GM12875 (cell line): ENCODE data around the gene MUC2.

Experiments
- H3K4me3 ChIP-seq: one replicate; pipeline ENCODE4 v1.5.1; 2011; ENCODE audit warnings: low read depth, low read length, control low read depth
- TF ChIP-seq, protein P1 (sequence below): IDR thresholded peaks from 2 replicates; pipeline ENCODE4 v1.5.1; 2011; ENCODE audit warnings: low read depth, mild to moderate bottlenecking, control low read depth, inconsistent platforms, low read length, moderate library complexity, borderline replicate concordance; ENCODE audit not compliant: insufficient read depth

The MUC2 gene

DNA sequence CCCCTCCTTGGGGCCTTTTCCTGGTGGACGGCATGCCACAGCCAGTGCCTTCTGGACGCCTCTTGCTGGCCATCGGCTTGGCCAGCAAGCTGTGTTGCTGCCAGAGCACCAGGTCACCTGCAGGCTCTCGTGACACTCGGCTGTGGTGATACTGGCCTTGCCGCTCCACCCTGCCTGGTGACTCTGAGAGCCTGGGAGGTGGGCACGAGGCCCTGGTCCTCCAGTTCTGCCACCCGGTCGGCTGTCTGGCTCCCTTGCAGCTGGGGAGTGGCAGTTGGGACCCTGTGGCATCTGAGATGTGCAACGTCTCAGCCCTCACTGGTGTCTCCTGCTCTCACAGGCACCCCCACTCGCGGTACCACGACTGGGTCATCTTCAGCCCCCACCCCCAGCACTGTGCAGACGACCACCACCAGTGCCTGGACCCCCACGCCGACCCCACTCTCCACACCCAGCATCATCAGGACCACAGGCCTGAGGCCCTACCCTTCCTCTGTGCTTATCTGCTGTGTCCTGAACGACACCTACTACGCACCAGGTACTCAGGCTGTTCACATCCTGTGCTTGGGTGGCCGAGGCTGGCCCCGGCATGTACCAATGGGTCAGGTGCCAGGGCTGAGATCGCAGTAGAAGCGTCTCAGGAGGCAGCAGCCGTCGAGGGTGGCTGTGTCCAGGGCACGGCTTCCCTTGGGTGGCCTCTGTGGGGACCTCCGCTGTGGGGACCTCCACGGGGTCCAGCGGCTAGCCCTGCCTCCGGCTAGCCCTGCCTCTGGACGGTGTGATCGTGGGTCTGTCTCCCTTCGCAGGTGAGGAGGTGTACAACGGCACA lies 26.0 kb downstream of the MUC2 start:
- TF ChIP-seq, protein P1, sequence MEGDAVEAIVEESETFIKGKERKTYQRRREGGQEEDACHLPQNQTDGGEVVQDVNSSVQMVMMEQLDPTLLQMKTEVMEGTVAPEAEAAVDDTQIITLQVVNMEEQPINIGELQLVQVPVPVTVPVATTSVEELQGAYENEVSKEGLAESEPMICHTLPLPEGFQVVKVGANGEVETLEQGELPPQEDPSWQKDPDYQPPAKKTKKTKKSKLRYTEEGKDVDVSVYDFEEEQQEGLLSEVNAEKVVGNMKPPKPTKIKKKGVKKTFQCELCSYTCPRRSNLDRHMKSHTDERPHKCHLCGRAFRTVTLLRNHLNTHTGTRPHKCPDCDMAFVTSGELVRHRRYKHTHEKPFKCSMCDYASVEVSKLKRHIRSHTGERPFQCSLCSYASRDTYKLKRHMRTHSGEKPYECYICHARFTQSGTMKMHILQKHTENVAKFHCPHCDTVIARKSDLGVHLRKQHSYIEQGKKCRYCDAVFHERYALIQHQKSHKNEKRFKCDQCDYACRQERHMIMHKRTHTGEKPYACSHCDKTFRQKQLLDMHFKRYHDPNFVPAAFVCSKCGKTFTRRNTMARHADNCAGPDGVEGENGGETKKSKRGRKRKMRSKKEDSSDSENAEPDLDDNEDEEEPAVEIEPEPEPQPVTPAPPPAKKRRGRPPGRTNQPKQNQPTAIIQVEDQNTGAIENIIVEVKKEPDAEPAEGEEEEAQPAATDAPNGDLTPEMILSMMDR: no peak

DNA sequence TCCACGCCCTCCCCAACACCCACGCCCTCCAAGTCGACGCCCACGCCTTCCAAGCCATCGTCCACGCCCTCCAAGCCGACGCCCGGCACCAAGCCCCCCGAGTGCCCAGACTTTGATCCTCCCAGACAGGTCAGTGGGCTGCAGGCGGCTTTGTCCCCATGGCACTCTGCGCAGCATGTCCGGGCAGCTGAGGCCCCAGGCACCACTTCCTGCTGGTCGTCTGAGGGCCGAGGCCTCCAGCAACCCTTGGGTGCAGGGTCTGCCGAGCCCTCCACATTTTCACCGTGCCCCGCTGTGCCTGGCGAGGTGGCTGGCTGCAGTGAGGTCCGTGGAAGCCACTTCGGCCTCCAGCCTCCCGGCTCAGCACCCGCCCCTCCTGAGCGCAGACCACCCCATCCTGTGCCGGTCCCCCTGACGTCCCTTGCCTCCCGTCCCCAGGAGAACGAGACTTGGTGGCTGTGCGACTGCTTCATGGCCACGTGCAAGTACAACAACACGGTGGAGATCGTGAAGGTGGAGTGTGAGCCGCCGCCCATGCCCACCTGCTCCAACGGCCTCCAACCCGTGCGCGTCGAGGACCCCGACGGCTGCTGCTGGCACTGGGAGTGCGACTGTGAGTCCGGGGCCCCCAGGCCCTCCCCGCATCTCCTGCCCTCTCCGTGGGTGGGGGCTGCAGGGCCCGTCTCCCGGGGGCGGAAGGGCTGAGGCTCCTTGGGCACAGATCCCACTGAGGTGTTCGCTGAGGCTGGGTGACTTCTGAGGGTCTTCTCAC lies 26.8 kb downstream of the MUC2 start:
- no peak overlapping the region for H3K4me3 ChIP-seq
- TF ChIP-seq, protein P1: no peak

More for the DNA sequence above, 26.0 kb downstream of the MUC2 start:
- no peak overlapping the region for H3K4me3 ChIP-seq

DNA sequence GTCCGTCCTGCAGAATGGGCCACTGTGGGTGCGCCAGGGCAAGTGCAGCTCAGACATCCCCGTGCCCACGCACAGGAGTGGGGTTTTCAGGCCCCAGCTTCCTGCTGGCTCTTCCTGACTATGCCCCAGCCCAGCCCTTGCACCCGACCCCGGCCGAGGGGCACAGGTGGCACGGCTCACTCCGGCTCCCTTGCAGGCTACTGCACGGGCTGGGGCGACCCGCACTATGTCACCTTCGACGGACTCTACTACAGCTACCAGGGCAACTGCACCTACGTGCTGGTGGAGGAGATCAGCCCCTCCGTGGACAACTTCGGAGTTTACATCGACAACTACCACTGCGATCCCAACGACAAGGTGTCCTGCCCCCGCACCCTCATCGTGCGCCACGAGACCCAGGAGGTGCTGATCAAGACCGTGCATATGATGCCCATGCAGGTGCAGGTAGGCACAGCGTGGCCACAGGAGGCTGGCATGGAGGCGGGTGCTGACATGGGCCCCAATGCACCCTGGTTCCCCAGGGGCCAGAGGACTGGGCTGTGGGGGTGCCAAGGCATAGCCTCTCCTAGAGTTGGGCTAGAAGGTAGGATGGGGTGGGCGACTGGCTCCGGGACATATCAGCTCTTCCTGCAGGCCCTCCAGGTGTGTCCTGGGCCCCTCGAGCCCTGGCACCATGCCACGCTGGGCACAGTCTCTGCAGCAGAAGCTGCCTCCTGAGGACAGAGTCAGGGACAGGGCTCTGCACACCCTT lies 27.7 kb downstream of the MUC2 start:
- TF ChIP-seq, protein P1: no peak
- H3K4me3 ChIP-seq: no peak overlapping the region

DNA sequence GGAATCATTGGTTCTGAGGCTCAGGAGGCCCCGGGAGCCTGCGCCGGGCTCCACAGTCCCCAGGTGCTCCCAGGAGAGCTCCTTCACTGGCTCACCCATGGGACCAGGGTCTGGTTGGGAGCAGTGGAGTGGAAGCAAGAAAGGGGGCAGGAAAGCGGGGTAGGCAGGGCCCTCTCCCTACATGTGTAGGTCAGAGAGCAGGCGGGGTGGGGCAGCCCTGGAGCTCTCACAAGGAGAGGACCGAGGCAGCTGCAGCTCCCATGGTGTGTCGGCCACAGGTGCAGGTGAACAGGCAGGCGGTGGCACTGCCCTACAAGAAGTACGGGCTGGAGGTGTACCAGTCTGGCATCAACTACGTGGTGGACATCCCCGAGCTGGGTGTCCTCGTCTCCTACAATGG lies 28.3 kb downstream of the MUC2 start:
- no peak overlapping the region for H3K4me3 ChIP-seq
- TF ChIP-seq, protein P1: no peak

DNA sequence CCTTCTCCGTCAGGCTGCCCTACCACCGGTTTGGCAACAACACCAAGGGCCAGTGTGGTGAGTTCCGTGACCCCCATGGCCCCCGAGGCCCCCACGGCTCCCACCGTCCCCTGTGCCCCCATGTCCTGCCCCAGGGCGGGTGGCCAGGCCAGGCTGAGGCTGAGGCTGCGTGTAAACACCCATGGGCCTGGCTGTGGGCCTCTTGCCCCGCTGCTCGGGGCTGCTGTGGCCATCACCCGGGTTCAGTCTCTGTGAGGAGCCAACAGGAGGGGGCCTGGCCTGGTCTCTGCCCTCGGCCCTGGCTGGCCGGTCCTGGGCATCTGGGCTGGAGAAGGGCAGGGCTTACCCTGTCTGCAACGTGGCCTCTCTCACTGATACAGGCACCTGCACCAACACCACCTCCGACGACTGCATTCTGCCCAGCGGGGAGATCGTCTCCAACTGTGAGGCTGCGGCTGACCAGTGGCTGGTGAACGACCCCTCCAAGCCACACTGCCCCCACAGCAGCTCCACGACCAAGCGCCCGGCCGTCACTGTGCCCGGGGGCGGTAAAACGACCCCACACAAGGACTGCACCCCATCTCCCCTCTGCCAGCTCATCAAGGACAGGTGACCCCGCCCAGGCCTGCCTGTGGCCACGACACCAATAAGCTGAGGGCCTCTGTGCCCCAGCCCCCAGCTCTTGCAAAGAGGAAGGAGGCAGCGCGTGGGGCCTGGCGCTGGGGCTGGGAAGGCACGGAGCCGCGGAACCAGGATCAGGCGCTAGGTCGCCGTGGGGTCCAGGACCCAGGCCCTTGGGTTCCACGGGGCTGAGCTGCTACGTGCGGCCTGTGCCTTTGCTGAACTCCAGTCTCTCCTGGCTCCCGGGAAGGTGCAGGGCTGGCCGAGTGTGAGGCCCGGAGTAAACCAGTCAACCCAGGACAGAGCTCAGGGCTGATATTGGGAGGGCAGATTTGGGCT lies 29.0 kb downstream of the MUC2 start:
- TF ChIP-seq, protein P1: no peak
- H3K4me3 ChIP-seq: no peak overlapping the region

DNA sequence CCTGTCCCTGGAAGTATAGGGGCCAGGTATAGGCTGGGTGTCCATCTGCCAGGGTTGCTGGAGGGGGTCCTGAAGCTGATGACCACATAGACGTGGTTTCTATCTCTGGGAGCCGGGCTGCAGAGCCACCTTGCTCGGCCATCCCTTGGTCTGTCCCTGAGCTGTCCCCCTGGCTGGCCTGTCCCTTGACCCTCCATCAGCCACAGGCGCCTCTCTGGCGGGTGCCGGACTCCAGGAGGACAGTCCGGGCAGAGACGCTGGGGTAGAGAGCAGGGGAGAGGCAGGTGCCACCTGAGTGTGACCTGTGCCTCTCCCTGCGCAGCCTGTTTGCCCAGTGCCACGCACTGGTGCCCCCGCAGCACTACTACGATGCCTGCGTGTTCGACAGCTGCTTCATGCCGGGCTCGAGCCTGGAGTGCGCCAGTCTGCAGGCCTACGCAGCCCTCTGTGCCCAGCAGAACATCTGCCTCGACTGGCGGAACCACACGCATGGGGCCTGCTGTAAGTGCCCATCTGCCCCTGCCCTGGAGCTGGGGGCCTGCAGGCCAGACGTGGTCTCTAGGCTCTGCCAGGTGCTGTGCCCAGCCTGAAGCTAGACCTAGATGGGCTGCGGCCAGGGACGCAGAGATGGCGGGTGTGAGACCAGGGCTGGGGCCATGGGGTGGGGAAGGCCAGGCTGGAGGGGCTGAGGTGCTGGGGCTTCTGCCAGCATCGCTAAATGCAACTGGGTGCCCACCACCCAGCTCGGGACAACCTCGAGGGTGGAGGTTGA lies 29.9 kb downstream of the MUC2 start:
- H3K4me3 ChIP-seq: no peak overlapping the region
- TF ChIP-seq, protein P1: no peak
